NCI-H2171 (cell line): Measurements from ENCODE around the gene TMEM107.
A peak's percentile ranks its signal among the peaks of the same experiment; 100 is the strongest.
"Not testable (repeated sequence)": the region's sequence is repeated elsewhere in the genome, so short reads cannot be mapped to it uniquely, and the experiment has no call there.

Experiments used
- DNase-seq: peaks from one replicate; lab custom pipeline; 2025; lab: John Stamatoyannopoulos, UW

The TMEM107 gene

GRCh38 chr17:8176197-8176940, at the start of gene TMEM107:
TMEM107 (minus strand) TSS chr17:8176380; CDS start chr17:8176286, 94 bp downstream.
- peak; percentile 89 for DNase-seq

DNA sequence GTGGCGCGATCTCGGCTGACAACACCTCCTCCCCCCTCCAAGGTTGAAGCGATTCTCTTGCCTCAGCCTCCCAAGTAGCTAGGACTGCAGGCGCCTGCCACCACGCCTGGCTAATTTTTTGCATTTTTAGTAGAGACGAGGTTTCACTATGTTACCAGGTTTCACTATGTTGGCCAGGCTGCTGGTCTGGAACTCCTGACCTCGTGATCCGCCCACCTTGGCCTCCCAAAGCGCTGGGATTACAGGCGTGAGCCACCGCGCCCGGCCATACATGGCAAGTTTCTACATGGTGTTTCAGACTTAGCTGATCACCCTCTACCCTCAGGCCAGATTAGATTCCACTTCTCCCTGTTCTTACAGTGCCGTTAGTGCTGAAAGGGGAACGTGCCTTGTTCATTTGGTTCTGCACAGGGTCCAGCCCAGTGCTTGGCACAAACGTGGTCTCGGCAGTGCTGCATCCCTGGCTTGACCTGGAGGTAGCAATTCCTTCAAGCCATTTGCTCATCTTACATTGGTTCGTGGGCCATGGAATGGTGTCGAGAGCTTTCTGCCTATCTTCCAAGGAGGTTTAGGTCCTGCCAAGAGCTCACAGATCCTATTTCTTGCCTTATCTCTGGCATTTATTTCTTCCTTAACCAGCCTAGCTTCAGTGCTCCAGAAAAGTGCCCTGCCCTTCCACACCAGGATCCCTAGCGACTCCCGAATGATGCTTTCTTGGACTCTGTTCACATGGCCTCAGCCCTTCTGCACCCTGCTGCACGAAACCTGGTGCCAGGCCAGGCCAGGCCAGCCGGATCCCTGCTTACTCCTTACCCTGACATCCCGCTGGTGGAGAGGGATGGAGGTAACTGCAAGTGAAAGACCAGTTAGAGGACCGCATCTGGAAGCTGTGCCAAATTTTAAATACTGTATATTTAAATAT, 49.0 kb upstream of the TMEM107 start:
- DNase-seq, result no peak

- peak; percentile 55 for DNase-seq
Observed at GRCh38 chr17:8223356-8224126, 47.4 kb upstream of the TMEM107 start.

DNA sequence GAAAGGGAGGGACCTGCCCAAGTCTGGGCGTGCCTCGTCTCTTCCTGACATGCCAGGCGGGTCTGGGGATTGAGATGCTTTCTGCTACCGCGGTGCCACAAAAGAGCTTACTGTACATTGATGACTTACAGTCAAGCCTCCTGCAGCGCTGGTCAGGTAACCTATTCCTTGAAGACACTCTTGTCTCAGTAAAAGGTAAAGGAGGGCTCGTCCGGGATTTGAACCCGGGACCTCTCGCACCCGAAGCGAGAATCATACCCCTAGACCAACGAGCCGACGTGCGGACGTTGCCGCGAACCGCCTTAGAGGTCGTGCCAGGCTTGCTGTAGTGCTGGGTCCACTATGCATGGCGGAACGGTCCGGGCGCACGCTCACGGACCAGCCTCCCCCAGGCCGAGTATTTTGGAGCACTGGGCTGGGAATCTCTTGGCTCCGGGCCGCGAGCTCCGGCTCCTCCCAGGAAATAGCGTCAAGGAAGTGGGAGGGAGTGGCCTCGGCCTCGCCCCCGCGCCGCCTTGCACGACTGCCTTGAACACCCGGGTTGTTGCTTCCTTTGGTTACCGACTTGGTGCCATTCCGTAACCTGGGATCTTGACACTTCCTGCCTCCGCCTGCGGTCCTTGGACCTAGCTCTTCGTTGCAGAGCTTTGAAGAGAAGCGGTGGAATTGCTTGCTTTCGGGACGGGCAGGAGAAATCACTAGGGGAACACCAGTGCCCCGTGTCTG, 46.6 kb upstream of the TMEM107 start:
- peak; percentile 91 for DNase-seq

GRCh38 chr17:8222380-8222629, 46.1 kb upstream of the TMEM107 start:
- DNase-seq, result no peak

DNA sequence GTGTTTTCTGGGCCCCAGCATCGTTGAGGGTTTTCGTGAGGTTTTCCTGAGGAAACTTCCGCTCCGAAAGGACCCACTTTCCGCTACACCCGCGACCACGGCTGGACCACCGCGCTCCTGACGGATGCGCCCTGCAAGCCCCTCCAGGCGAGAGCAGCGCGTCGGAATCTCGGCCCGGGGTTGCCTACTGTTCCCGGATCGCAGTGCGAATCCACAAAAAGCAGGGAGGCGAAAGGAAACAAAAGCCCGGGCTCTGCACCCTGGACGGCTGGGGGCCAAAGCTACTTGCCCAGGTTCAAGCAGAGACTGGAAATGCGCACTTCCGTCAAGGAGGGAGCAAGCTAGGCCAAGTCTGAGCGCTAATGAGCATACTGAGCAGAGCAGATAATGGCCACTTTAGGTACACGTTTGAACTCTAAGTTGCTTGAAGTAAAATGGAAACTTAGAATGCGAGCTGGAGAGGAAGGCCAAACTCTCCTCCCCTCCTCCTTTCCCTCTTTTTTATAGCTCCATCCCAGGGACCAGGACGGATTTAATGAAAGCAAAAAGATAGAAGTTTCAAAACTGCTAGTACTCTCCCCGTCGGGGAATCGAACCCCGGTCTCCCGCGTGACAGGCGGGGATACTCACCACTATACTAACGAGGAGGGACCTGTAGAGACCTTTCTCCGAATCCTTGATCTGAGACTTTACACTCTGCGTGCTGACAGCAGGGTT, 45.6 kb upstream of the TMEM107 start:
- DNase-seq, result peak; percentile 75

GRCh38 chr17:8220783-8221662, 44.8 kb upstream of the TMEM107 start:
- peak; percentile 81 for DNase-seq

DNA sequence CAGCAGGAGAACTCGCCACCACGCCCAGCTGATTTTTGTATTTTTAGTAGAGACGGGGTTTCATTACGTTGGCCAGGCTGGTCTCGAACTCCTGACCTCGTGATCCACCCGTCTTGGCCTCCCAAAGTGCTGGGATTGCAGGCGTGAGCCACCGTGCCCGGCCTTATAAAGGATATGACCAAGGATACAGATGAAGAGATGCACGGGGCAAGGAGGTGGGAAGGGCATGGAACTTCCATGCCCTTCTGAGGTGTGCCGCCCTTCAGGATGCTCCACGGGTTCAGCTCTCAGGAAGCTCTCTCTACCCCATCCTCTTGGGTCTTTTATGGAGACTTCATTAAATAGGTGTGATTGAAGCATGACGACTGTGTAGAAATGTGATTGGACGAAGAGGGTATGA, 37.8 kb upstream of the TMEM107 start:
- DNase-seq, result not testable (repeated sequence)

DNA sequence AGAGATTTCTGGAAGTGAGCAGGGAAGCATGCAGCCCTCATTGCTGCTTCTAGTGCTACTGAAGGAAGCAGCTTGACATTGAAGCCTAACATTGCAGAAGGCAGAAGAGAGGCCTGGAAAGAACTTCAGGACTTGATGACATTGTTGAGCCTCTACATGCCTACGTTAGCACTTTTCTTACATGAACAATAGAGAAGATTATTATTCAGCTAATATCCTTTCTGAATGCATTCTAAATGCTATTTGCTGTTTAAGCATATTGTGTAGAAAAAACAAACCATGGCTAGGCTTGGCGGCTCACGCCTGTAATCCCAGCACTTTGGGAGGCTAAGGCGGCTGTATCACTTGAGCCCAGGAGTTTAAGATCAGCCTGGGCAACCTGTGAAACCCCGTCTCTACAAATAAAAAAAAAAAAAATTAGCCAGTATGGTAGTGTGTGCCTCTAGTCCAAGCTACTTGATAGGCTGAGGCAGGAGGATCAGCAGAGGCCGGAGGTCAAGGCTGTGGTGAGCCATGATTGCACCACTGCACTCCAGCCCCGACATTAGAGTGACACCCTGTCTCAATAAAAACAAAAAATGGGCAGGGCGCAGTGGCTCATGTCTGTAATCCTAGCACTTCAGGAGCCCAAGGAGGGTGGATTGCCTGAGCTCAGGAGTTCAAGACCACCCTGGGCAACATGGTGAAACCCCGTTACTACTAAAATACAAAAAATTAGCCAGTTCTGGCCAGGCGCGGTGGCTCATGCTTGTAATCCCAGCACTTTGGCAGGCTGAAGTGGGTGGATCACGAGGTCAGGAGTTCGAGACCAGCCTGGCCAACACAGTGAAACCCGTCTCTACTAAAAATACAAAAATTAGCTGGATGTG, 36.4 kb upstream of the TMEM107 start:
- no peak for DNase-seq

- no peak for DNase-seq
Observed at GRCh38 chr17:8210761-8211458, 34.7 kb upstream of the TMEM107 start.

- DNase-seq, result peak; percentile 93
Observed at GRCh38 chr17:8209907-8210760, 34.0 kb upstream of the TMEM107 start, which contains the start of gene AURKB. AURKB (minus strand) TSS chr17:8210575; CDS start chr17:8210224, 351 bp downstream.

- no peak for DNase-seq
Observed at GRCh38 chr17:8206536-8206935, 30.4 kb upstream of the TMEM107 start.

- DNase-seq, result no peak
Observed at GRCh38 chr17:8204761-8205555, 28.8 kb upstream of the TMEM107 start.

GRCh38 chr17:8192070-8192815, 16.1 kb upstream of the TMEM107 start:
- peak; percentile 87 for DNase-seq

DNA sequence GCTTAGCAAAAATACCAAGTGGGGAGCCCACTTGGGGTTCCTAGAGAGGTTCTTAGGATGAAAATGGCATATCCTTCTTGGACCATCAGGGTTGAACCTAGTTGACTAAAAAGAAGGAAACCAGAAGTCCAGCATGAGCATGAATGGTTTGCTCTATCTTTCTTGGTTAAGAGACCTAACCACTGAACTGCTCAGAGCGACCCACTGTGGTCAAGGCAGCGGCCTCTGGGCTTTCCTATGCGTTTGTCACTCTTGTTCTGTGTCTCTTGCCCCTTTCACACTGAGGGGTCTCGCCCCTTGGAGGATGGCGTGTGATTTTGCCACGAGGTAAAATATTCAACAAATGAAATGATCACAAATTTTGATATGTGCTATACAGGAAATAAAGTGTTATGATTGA, 14.3 kb upstream of the TMEM107 start:
- no peak for DNase-seq
